Karpas-422 (cell line): ENCODE results near the gene NFE2. TPM values are rescaled to one million over a fixed set of nuclear protein-coding genes. Genes with fewer than 3 reads are reported as not detected.
"Not testable (repeated sequence)": the region's sequence is repeated elsewhere in the genome, so short reads cannot be mapped to it uniquely, and the experiment has no call there.

Experiments
- DNase-seq: peaks from one replicate; pipeline ENCODE4 v3.0.0-alpha.2; 2015
- H2AFZ ChIP-seq: fragments of 200-600 bp; sonication (generic); 2 replicates; pipeline ENCODE4 v1.6.1; 2014; ENCODE audit warnings: antibody characterized with exemption, low read length, mixed read lengths
- H3K27ac ChIP-seq: fragments of 200-600 bp; sonication (generic); 2 replicates; pipeline ENCODE4 v1.5.1; 2014; ENCODE audit warnings: mild to moderate bottlenecking, low read length, moderate library complexity
- H3K27me3 ChIP-seq: fragments of 200-600 bp; sonication (generic); 2 replicates; pipeline ENCODE4 v1.6.1; 2014; ENCODE audit warnings: low read length, mixed read lengths
- H3K36me3 ChIP-seq: fragments of 200-600 bp; sonication (generic); 2 replicates; pipeline ENCODE4 v1.6.1; 2014; ENCODE audit warnings: low read length, mixed read lengths; ENCODE audit not compliant: insufficient read depth
- H3K4me1 ChIP-seq: fragments of 200-600 bp; sonication (generic); 2 replicates; pipeline ENCODE4 v1.6.1; 2014; ENCODE audit warnings: mild to moderate bottlenecking, low read length, mixed read lengths
- H3K4me2 ChIP-seq: fragments of 200-600 bp; sonication (generic); 2 replicates; pipeline ENCODE4 v1.6.1; 2014; ENCODE audit warnings: low read length, low read depth, mild to moderate bottlenecking; ENCODE audit not compliant: poor library complexity, severe bottlenecking
- H3K4me3 ChIP-seq: fragments of 200-600 bp; sonication (generic); 2 replicates; pipeline ENCODE4 v1.5.1; 2014; ENCODE audit warnings: mild to moderate bottlenecking, antibody characterized with exemption, low read length, mixed read lengths
- H3K79me2 ChIP-seq: fragments of 200-600 bp; sonication (generic); 2 replicates; pipeline ENCODE4 v1.6.1; 2014; ENCODE audit warnings: mild to moderate bottlenecking, low read length, mixed read lengths
- H3K9ac ChIP-seq: fragments of 200-600 bp; sonication (generic); 2 replicates; pipeline ENCODE4 v1.6.0; 2014; ENCODE audit warnings: low read length
- H3K9me2 ChIP-seq: fragments of 200-600 bp; sonication (generic), shearing (Covaris generic); replicated peaks from 2 replicates; pipeline ENCODE4 v1.6.0; 2014; ENCODE audit warnings: mild to moderate bottlenecking, low read length, moderate library complexity; ENCODE audit not compliant: insufficient read depth
- H3K9me3 ChIP-seq: fragments of 300-700, 200-600 bp; sonication (generic); 2 replicates; pipeline ENCODE4 v1.6.1; 2014; ENCODE audit warnings: low read length, mixed read lengths
- H4K20me1 ChIP-seq: fragments of 200-600 bp; sonication (generic); 2 replicates; pipeline ENCODE4 v1.6.1; 2014; ENCODE audit warnings: mild to moderate bottlenecking, antibody characterized with exemption, low read length, low read depth; ENCODE audit not compliant: insufficient read depth
- total RNA-seq: library from RNA; depleted of rRNA; stranded (reverse); fragments of >200 nt; shearing (Covaris generic); gene quantifications from 2 replicates; pipeline ENCODE4 v1.2.3, GENCODE V29; 2014; ENCODE audit warnings: low replicate concordance

Gene NFE2
- total RNA-seq, 1 experiment from 2014 or later = not detected

DNA sequence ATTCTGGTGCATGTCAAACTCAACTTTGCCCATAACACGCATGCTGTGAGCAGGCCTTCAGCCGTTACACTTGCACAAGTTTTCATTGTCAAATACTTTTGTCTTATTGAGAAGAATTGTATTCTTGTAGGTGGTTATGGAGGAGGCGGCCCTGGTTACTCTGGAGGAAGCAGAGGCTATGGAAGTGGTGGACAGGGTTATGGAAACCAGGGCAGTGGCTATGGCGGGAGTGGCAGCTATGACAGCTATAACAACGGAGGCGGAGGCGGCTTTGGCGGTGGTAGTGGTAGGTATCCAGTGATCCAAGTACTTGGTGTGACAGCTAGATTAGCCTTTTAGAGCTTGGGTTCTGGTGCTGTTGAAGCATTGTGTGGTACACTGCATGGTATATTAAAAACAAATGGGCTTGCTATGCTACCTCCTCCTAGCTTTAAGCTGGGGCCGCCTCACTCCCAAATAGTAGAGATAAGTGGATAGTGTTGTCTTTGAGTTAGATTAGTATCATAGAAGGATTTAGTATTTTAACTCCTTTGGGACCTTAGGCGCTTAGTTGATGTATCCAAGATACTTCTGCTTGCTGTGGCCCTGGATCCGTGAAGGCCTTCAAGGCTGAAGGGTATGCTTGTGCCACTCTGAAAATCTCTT, 17.7 kb downstream of the NFE2 start:
- peak overlapping the region; percentile 16; the same call in 1 of the 2 replicates for H3K27ac ChIP-seq
- no peaks in the 10 kb centered on the region for H3K9me2 ChIP-seq
- DNase-seq = no peak
- peaks cover 44% of the 10 kb centered on the region for H3K79me2 ChIP-seq
- no peak overlapping the region for H2AFZ ChIP-seq
- peak overlapping the region; percentile 88 for H3K4me2 ChIP-seq
- H3K36me3 ChIP-seq = peaks cover 78% of the 10 kb centered on the region
- H4K20me1 ChIP-seq = peaks cover 47% of the 10 kb centered on the region
- H3K9me3 ChIP-seq = no peaks in the 10 kb centered on the region
- H3K4me3 ChIP-seq = peak overlapping the region; percentile 96
- peak overlapping the region; percentile 98; the same call in 1 of the 2 replicates for H3K9ac ChIP-seq
- peaks cover 39% of the 10 kb centered on the region for H3K4me1 ChIP-seq
- H3K27me3 ChIP-seq = no peaks in the 10 kb centered on the region

DNA sequence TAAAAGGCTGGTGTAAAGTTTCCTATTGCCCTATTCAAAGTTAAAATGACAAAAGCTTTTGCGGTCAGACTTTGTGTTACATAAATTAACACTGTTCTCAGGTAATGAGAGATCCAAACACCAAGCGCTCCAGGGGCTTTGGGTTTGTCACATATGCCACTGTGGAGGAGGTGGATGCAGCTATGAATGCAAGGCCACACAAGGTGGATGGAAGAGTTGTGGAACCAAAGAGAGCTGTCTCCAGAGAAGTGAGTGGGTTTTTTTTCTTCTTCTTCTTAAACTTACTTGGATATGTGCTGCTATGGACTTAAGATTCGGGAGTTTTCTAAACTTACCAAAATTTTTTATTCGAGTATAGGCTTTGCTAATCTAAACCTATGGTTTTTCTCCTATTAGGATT, 19.1 kb downstream of the NFE2 start:
- Histone ChIP-seq H3K9ac (peak overlapping the region; percentile 98), H3K79me2 (peaks cover 58% of the 10 kb centered on the region), H3K27ac (peak overlapping the region; percentile 92), H3K4me3 (peak overlapping the region; percentile 96), H3K36me3 (peaks cover 72% of the 10 kb centered on the region), H3K4me2 (peak overlapping the region; percentile 88), H3K4me1 (peaks cover 44% of the 10 kb centered on the region), H4K20me1 (peaks cover 42% of the 10 kb centered on the region)
- not testable (repeated sequence) for H3K9me3 ChIP-seq, H3K9me2 ChIP-seq, H3K27me3 ChIP-seq, DNase-seq, H2AFZ ChIP-seq

DNA sequence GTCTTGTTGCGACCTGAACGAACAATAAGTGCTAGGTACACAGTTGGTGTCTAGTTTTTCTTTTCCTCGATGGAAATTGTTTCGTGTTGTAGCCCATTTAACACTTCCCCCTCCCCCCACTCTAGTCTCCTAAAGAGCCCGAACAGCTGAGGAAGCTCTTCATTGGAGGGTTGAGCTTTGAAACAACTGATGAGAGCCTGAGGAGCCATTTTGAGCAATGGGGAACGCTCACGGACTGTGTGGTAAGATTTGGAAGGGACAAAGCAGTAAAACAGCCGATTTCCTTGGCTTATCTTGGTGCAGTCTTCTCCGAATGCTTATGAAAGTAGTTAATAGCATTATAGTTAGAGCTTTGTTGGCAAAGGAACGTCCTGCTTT, 19.6 kb downstream of the NFE2 start:
- not testable (repeated sequence) for DNase-seq, H3K9me2 ChIP-seq, H2AFZ ChIP-seq, H3K27me3 ChIP-seq, H3K9me3 ChIP-seq
- H3K4me3 ChIP-seq = peak overlapping the region; percentile 96
- H3K9ac ChIP-seq = peak overlapping the region; percentile 98
- H3K36me3 ChIP-seq = peaks cover 68% of the 10 kb centered on the region
- H3K4me2 ChIP-seq = peak overlapping the region; percentile 88
- peaks cover 62% of the 10 kb centered on the region for H3K79me2 ChIP-seq
- peaks cover 41% of the 10 kb centered on the region for H4K20me1 ChIP-seq
- peaks cover 44% of the 10 kb centered on the region for H3K4me1 ChIP-seq
- peak overlapping the region; percentile 92 for H3K27ac ChIP-seq

DNA sequence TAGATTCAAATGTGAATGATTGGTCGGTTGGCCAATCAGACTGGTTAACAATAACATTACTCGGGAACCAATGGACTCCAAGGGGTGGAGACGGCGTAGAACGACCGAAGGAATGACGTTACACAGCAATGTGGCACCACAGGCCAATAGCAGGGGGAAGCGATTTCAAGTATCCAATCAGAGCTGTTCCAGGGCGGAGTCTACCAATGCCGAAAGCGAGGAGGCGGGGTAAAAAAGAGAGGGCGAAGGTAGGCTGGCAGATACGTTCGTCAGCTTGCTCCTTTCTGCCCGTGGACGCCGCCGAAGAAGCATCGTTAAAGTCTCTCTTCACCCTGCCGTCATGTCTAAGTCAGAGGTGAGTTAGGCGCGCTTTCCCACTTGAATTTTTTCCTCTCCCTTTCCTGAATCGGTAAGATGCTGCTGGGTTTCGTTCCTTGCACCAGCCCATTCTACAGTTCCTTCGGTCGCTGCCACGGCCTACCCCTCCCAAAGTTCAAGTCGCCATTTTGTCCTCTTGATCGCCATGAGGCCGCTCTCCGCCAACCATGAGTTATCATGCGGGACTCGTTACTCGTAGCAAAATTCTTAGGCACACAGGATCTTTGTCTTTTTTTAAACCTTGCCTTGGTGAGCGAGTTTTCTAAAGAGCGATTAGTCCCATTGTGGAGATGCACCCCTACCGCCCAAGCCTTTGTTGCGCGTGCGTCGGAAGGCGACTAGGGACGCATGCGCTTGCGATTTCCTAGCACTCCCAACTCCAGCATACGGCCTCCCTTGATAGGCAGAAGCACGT, 20.2 kb downstream of the NFE2 start, which contains the start of gene HNRNPA1:
HNRNPA1 (plus strand) TSS at position 259 of the 793 bp plus-strand sequence; CDS start at position 341, 82 bp downstream.
- H4K20me1 ChIP-seq = peaks cover 36% of the 10 kb centered on the region
- peak within 1 kb of the TSS; percentile 96 for H3K4me3 ChIP-seq
- H2AFZ ChIP-seq = peak within 1 kb of the TSS; percentile 87; the same call in 1 of the 2 replicates
- H3K9me3 ChIP-seq = no peaks in the 10 kb centered on the region
- peak within 1 kb of the TSS; percentile 98 for H3K9ac ChIP-seq
- peak; percentile 99 for DNase-seq
- peaks cover 68% of the 10 kb centered on the region for H3K79me2 ChIP-seq
- H3K27me3 ChIP-seq = no peaks in the 10 kb centered on the region
- H3K4me2 ChIP-seq = peak within 1 kb of the TSS; percentile 88
- no peaks in the 10 kb centered on the region for H3K9me2 ChIP-seq
- H3K36me3 ChIP-seq = peaks cover 64% of the 10 kb centered on the region
- peak within 1 kb of the TSS; percentile 92 for H3K27ac ChIP-seq
- peaks cover 44% of the 10 kb centered on the region for H3K4me1 ChIP-seq

DNA sequence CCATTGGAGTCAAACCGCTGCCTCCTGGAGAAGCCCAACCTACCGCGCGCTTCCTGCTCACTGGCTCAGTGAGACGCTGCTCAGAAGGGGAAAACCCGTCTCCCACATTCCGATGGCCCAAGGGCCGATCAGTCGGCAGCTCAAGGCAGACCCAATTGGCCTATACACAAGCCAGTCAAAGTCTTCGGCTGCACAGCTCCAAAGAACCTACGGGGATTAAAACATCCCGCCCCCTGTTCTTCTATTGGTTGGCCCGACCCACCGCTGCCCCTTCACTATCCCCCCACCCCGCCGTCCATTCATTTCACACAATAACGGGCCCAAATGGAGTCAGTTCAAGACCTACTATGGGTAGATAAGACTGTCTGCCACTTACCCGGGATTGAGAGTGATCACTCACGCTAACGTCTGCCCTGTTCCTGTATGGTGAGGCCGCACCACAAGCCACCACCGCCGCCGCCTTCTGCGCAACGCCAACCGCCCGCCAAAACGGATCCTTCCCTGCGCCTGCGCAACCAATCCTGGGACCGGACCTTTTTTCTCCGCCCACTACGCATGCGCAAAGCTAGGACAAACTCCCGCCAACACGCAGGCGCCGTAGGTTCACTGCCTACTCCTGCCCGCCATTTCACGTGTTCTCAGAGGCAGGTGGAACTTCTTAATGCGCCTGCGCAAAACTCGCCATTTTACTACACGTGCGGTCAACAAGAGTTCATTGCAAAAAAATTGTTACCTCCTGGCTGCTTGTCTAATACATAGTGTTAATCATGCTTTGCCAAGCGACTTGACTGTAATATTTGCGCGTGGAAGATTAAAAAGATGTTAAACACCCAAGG, 21.0 kb downstream of the NFE2 start, which contains the start of gene CBX5:
CBX5 (minus strand) TSS at position 491 of the 836 bp plus-strand sequence. CDS start 22,472 bp downstream, outside the sequence.
- Histone ChIP-seq H3K27ac (peak within 1 kb of the TSS; percentile 92), H3K4me2 (peak within 1 kb of the TSS; percentile 88), H3K79me2 (peaks cover 72% of the 10 kb centered on the region), H3K9ac (peak within 1 kb of the TSS; percentile 98), H4K20me1 (peaks cover 29% of the 10 kb centered on the region), H3K9me2 (no peaks in the 10 kb centered on the region), H3K4me1 (peaks cover 44% of the 10 kb centered on the region), H3K9me3 (no peaks in the 10 kb centered on the region), H3K27me3 (no peaks in the 10 kb centered on the region), H3K36me3 (peaks cover 57% of the 10 kb centered on the region), H3K4me3 (peak within 1 kb of the TSS; percentile 96), H2AFZ (peak within 1 kb of the TSS; percentile 87; the same call in 1 of the 2 replicates)
- DNase-seq = peak; percentile 99

DNA sequence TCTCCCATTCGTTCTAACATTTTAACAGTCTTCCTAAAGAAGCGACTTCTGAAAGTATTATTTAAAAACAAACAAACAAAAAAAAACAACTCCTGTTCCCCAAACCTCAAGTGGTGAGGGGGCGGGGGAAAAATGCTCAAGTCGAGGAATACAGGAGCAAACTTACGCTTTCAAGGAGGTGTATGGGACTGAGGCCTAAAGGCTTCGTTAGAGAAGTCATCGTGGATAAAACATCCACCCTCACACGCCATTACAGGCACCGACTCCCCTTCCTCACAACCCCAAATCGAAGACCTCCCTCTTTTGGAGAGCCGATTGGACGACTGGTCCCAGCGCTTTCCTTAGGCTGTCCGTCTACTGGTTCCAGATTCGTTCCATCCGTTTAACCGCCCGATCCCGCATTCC, 21.6 kb downstream of the NFE2 start:
- H3K4me3 ChIP-seq = peak overlapping the region; percentile 96
- peaks cover 43% of the 10 kb centered on the region for H3K4me1 ChIP-seq
- peaks cover 28% of the 10 kb centered on the region for H4K20me1 ChIP-seq
- H3K27me3 ChIP-seq = no peaks in the 10 kb centered on the region
- H3K36me3 ChIP-seq = peaks cover 56% of the 10 kb centered on the region
- peak overlapping the region; percentile 88 for H3K4me2 ChIP-seq
- no peaks in the 10 kb centered on the region for H3K9me2 ChIP-seq
- H3K27ac ChIP-seq = peak overlapping the region; percentile 92
- no peak for DNase-seq
- peaks cover 72% of the 10 kb centered on the region for H3K79me2 ChIP-seq
- H2AFZ ChIP-seq = no peak overlapping the region
- peak overlapping the region; percentile 94 for H3K9ac ChIP-seq
- H3K9me3 ChIP-seq = no peaks in the 10 kb centered on the region

DNA sequence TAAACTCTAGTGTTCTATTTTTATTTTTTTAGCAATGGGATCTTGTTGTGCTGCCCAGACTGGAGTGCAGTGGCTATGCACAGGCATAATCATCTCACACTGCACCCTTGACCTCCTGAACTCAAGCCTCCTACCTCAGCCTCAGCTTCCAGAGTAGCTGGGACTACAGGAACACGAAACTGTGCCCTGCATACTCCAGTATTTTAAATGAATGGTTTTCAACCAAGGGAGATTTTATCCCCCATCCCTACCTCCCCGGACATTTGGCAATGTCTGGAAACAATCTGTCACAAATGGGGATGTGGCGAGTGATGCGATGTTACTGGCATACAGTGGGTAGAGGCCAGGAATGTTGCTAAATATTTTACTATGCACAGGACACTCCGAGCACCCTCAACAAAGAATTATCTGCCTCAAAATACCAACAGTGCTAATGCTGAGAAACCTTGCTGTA, 23.0 kb downstream of the NFE2 start:
- peak overlapping the region; percentile 88 for H3K4me2 ChIP-seq
- no peak overlapping the region for H2AFZ ChIP-seq
- H3K27ac ChIP-seq = peak overlapping the region; percentile 92
- H3K9me2 ChIP-seq = no peaks in the 10 kb centered on the region
- peaks cover 70% of the 10 kb centered on the region for H3K79me2 ChIP-seq
- no peaks in the 10 kb centered on the region for H3K27me3 ChIP-seq
- no peaks in the 10 kb centered on the region for H3K9me3 ChIP-seq
- peaks cover 52% of the 10 kb centered on the region for H3K36me3 ChIP-seq
- peak overlapping the region; percentile 94 for H3K9ac ChIP-seq
- peak overlapping the region; percentile 96; the same call in 1 of the 2 replicates for H3K4me3 ChIP-seq
- H4K20me1 ChIP-seq = peaks cover 14% of the 10 kb centered on the region
- DNase-seq = no peak
- H3K4me1 ChIP-seq = peaks cover 29% of the 10 kb centered on the region
